Calu3 (cell line): ENCODE results near the gene NEUROG1. TPM values are rescaled to one million over a fixed set of nuclear protein-coding genes. Genes with fewer than 3 reads are reported as not detected.

Experiments
- BruUV-seq: library from RNA; stranded (reverse); fragments of 400-500 nt; replicated peaks from 2 replicates; lab custom pipeline; 2021; lab: Mats Ljungman, UMichigan
- CTCF ChIA-PET: fragments of 300-600 bp; sonication (Branson Sonifier 250); formaldehyde crosslinking; loops from one replicate; lab custom pipeline; 2022; ENCODE audit warnings: antibody characterized with exemption; lab: Charles Lee
- DNase-seq: peaks from one replicate; pipeline ENCODE4 v3.0.0; 2022
- H3K27ac Mint-ChIP-seq: one replicate; pipeline ENCODE4 v1.8.0; 2022; ENCODE audit warnings: mixed read lengths; ENCODE audit not compliant: unreplicated experiment
- H3K27me3 Mint-ChIP-seq: one replicate; pipeline ENCODE4 v1.8.0; 2022; ENCODE audit warnings: mixed read lengths; ENCODE audit not compliant: unreplicated experiment
- H3K36me3 Mint-ChIP-seq: one replicate; pipeline ENCODE4 v1.8.0; 2022; ENCODE audit warnings: mild to moderate bottlenecking, moderate library complexity, mixed read lengths; ENCODE audit not compliant: insufficient read depth, unreplicated experiment
- H3K4me1 Mint-ChIP-seq: one replicate; pipeline ENCODE4 v1.8.0; 2022; ENCODE audit warnings: mild to moderate bottlenecking, low read depth, mixed read lengths; ENCODE audit not compliant: unreplicated experiment
- H3K4me3 Mint-ChIP-seq: one replicate; pipeline ENCODE4 v1.8.0; 2022; ENCODE audit warnings: mild to moderate bottlenecking, low read depth, moderate library complexity, mixed read lengths; ENCODE audit not compliant: unreplicated experiment
- H3K9me3 Mint-ChIP-seq: one replicate; pipeline ENCODE4 v1.8.0; 2022; ENCODE audit warnings: low read depth, mixed read lengths; ENCODE audit not compliant: unreplicated experiment
- intact Hi-C: fragments of 100-400 bp; cut with micrococcal nuclease; formaldehyde crosslinking; loops from one replicate; pipeline ENCODE4 v1.10.0; 2022; ENCODE audit not compliant: unreplicated experiment
- total RNA-seq: library from RNA; stranded (reverse); gene quantifications from 2 replicates; pipeline ENCODE4 v1.2.3, GENCODE V29; 2022
- TF ChIP-seq, protein P1 (sequence below): fragments of 200-600 bp; IDR thresholded peaks from one replicate; pipeline ENCODE4 v1.8.0; 2022; ENCODE audit warnings: antibody characterized with exemption; ENCODE audit not compliant: unreplicated experiment

NEUROG1 gene
- total RNA-seq, 1 experiment from 2014 or later, result not detected

GRCh38 chr5:135490245-135491037 is 45.3 kb downstream of the NEUROG1 start:
- Mint-ChIP-seq H3K27ac (no peak overlapping the region), H3K9me3 (no peaks in the 10 kb centered on the region), H3K36me3 (no peaks in the 10 kb centered on the region), H3K4me3 (no peak overlapping the region), H3K27me3 (peaks cover 80% of the 10 kb centered on the region), H3K4me1 (peaks cover 18% of the 10 kb centered on the region)
- TF ChIP-seq, protein P1, sequence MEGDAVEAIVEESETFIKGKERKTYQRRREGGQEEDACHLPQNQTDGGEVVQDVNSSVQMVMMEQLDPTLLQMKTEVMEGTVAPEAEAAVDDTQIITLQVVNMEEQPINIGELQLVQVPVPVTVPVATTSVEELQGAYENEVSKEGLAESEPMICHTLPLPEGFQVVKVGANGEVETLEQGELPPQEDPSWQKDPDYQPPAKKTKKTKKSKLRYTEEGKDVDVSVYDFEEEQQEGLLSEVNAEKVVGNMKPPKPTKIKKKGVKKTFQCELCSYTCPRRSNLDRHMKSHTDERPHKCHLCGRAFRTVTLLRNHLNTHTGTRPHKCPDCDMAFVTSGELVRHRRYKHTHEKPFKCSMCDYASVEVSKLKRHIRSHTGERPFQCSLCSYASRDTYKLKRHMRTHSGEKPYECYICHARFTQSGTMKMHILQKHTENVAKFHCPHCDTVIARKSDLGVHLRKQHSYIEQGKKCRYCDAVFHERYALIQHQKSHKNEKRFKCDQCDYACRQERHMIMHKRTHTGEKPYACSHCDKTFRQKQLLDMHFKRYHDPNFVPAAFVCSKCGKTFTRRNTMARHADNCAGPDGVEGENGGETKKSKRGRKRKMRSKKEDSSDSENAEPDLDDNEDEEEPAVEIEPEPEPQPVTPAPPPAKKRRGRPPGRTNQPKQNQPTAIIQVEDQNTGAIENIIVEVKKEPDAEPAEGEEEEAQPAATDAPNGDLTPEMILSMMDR, result no peak
- DNase-seq, result no peak
- BruUV-seq, result no TSS peak
- intact Hi-C loops, result no loop called here
- CTCF ChIA-PET, result interaction anchor here (1.7 kb wide), 1 partner anchor 76 kb away, joined by 4 read pairs; no protein-coding TSS in a partner anchor

DNA sequence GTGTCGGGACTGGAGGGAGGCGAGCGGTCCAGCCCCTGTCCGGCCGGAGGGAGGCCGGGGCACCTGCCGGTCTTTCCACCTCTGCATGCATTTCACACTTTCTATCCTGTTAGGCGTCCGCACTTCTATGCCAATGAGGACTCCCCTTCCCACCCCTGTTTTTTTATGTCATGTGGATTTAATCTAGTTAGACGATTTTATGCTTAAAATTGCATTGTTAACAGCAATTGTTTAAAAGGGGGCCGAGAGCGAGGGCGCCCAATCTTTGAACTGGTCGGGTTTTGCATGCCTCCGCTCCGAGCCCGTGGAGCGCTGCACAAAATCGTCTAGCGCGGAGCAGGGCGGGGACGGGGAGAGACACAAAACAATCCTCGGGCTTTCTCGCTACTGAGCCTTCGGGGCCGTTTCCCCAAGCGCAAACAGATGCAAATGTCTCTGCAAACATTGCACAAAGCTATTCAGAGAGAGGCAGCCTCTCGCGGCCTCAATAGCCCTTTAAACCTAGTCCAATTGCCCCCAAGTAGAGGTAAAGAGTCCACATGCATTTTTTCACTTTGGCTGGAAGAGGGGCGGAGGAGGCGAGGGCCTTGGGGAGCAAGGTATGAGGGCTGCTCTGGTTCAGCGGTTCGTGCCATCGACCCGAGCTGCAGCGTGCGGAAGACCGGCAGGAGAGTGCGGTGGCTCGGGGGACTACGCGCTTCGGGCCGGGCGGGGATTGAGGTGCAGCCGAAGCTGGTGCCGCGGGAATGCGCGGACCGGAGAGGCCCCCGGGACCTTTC is 46.1 kb downstream of the NEUROG1 start:
- peaks cover 80% of the 10 kb centered on the region for H3K27me3 Mint-ChIP-seq
- H3K36me3 Mint-ChIP-seq, result no peaks in the 10 kb centered on the region
- TF ChIP-seq, protein P1, result no peak
- intact Hi-C loops, result no loop called here
- DNase-seq, result no peak
- H3K9me3 Mint-ChIP-seq, result no peaks in the 10 kb centered on the region
- H3K4me1 Mint-ChIP-seq, result peaks cover 18% of the 10 kb centered on the region
- CTCF ChIA-PET, result interaction anchor here (1.7 kb wide), 1 partner anchor 77 kb away, joined by 4 read pairs; no protein-coding TSS in a partner anchor
- no peak overlapping the region for H3K27ac Mint-ChIP-seq
- BruUV-seq, result no TSS peak
- peak overlapping the region; percentile 55 for H3K4me3 Mint-ChIP-seq

GRCh38 chr5:135488727-135489465 is 46.9 kb downstream of the NEUROG1 start:
- BruUV-seq, result no TSS peak
- intact Hi-C loops, result no loop called here
- TF ChIP-seq, protein P1, result no peak
- Mint-ChIP-seq H3K27ac (no peak overlapping the region), H3K36me3 (no peaks in the 10 kb centered on the region), H3K4me3 (peak overlapping the region; percentile 55), H3K9me3 (no peaks in the 10 kb centered on the region), H3K4me1 (peaks cover 16% of the 10 kb centered on the region), H3K27me3 (peaks cover 76% of the 10 kb centered on the region)
- no peak for DNase-seq
- CTCF ChIA-PET, result no interaction called here

DNA sequence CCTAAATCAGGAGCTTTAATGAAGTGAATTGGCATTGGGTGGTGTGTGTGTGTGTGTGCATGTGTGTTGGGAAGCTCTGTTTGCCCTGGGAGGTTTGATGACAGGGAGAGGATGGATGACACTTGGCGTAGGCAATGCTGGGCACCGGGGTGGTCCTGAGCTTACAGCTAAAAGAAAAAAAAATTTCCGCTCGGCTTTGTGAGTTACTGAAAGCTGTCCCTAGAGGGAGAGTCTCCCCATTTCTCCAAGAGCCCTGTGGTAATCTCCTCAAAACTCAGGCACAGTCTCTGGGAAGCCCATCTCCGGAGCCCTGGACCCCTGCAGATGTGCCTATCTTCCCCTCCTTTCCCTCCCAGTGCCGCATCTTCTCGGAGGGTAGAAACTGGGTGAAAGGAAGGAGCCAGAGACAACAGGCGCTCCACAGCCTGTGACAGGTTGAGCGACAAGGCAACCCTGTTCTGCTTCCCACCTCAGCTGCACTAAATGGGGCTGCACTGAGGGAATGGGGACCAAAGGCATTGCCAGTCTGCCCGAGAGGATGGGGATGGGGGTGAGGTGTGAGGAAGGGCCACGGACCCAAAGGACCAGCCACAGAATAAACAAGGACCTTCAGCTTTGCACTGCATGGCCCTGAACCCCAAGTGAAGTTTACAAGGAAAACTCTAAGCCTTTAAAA is 47.8 kb downstream of the NEUROG1 start:
- BruUV-seq, result no TSS peak
- H3K36me3 Mint-ChIP-seq, result no peaks in the 10 kb centered on the region
- intact Hi-C loops, result no loop called here
- peaks cover 10% of the 10 kb centered on the region for H3K4me1 Mint-ChIP-seq
- DNase-seq, result no peak
- no peak overlapping the region for H3K27ac Mint-ChIP-seq
- TF ChIP-seq, protein P1, result no peak
- CTCF ChIA-PET, result no interaction called here
- no peak overlapping the region for H3K4me3 Mint-ChIP-seq
- H3K27me3 Mint-ChIP-seq, result peaks cover 82% of the 10 kb centered on the region
- no peaks in the 10 kb centered on the region for H3K9me3 Mint-ChIP-seq
